ENCODE results near the gene SLC16A12.

SLC16A12 gene

GRCh38 chr10:89535171-89536012 lies at the start of gene SLC16A12:
TSS of gene SLC16A12 (minus strand) at chr10:89535594. CDS start at chr10:89462578, 73,016 bp downstream.
- no peak for DNase-seq

DNA sequence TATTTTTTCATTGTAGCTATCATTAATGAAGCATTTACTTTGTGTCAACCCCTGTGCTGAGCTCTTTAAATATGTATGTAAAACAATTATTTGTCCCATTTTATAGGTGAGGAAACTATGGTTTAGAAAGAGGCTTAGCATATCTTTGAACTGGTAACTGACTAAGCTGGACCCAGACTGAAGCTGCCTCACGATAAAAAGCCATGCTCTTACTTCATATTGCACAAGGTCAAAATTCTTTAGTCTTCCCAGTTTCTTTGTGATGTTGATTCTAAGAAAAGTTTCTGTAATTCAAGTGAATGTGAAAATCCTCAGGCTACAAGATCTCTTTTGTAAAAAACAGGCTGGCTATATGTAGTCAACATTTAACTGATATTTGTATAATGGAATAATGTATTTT lies 46.6 kb upstream of the SLC16A12 start:
- no peak for DNase-seq

DNA sequence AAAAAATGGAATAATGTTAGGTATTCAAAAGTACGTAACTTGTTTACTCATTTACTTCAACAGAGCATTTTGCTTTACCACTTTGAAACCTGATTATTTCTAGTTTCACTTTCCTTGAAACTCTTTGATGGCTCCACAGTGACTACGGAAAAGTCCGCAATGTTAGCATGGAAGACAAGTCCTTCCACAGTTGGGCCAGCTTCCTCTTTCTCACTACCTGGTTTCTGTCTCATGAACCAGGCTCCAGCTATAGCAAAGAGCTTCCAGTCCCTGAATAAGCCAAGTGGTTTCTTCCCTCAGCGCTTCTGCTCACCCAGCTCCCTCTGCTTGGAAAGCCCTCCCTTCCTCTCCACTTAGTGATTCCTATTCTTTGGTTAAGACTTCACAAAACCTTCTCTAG lies 44.8 kb upstream of the SLC16A12 start:
- DNase-seq = no peak

DNA sequence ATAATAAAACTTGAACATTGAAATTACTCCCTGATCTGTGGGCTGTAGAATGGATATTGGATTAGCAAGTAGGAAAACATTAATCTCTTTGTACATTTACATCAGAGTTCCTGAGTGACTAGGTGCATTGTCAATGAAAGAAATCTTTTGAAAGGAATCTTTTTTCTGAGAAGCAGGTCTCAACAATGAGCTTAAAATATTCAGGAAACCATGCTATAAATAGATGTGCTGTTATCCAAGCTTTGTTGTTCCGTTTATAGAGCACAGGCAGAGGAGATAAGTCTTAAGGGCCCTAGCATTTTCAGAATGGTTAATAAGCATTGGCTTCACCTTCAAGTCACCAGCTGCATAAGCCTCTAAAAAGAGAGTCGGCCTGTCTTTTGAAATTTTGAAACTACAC lies 41.3 kb upstream of the SLC16A12 start:
- DNase-seq = no peak

DNA sequence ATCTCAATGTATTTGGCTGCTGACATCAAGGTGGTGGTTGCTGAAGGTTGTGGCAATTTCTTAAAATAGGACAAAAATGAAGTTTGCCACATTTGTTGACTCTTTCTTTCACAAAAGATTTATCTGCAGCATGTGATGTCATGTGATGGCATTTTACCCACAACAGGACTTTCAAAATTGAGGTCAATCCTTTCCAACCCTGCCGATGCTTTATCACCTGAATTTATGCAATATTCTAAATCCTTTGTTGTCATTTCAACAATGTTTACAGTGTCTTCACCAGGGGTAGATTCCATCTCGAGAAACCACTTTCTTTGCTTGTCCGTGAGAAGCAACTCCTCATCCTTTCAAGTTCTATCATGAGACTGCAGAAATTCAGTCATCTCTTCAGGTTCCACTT lies 40.6 kb upstream of the SLC16A12 start:
- DNase-seq = no peak

DNA sequence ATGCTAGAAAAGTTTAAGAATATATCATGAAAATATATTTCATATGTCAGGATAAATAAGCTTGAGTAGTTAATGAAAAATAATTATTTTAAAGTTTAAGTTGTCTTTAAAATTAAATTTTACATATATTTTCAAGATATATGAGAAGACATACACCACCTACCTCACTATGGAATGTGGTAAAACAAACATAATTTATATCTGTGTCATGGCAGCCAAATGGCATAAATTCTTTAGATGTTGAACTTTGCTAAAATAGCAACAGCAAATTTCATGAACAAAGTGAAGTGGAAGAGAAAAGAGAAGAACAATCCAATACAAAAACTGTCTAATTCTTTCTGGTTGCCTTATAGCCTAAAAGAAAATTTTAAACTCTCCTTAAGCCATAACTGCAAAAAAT lies 39.6 kb upstream of the SLC16A12 start:
- DNase-seq = no peak

DNA sequence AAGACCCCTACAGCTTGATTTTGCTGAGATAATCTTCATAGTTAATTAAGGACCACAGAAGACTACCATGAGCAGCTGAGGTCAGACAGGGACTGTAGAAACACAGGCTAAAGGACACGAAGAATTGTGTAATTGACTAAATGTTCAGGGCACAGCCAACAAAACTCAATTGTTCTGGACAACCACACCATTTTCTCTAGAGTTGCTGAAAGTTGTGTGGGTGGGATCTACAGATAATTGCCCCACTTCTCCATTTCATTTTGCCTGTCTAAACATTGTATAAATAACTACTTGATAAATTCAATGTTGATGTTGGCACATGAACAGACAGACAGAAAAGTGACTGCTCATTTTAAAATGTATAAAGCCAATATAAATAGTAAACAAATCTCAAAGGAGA lies 39.0 kb upstream of the SLC16A12 start:
- no peak for DNase-seq

DNA sequence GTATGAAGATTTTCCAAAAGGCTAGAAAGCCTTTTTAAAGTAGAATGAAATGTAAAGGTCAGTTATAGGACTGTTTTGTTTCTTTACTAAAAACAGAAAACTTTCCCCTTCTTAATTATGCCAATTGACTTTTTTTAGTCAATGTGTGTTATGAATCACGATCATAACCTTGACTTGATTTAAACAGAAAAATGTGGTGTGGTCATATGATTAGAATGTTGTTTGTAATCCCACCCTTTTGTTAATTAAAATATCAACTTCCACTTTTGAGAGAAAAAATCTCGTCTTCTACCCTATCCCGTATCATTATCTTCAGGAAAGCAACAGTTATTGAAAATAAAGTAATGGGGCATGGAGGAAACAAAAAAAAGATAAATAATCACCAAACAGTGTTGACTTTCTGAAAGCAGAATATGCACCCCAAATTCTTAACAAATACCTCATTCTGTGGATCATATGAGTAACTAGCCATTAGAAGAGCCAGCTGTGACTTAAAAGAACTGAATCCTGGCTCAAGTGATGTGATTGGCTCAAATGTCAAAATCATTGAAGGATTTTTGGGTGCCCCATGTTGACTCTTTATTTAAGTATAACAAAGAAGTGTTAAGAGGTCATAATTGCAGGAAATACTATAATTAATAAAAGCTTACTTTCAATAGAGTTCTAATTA lies 32.3 kb upstream of the SLC16A12 start:
- DNase-seq = no peak

DNA sequence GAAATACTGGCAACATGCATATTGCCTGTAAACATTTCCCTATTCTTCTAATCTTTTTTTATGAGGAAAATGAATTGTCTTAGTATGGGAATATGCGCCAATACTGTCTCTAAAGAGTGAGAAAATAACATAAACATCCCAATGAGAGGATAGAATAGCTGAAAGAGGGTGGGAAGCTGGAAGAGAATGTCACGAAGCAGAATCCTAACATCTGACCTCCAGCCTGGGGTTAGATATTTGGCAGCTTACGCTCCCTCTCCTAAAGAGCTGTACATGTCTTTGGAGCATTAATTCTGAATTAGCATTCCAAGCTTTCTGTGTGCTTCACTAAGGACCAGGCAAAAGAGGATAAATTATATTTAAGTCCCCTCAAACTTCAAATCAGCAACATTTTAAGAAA lies 31.6 kb upstream of the SLC16A12 start:
- no peak for DNase-seq

DNA sequence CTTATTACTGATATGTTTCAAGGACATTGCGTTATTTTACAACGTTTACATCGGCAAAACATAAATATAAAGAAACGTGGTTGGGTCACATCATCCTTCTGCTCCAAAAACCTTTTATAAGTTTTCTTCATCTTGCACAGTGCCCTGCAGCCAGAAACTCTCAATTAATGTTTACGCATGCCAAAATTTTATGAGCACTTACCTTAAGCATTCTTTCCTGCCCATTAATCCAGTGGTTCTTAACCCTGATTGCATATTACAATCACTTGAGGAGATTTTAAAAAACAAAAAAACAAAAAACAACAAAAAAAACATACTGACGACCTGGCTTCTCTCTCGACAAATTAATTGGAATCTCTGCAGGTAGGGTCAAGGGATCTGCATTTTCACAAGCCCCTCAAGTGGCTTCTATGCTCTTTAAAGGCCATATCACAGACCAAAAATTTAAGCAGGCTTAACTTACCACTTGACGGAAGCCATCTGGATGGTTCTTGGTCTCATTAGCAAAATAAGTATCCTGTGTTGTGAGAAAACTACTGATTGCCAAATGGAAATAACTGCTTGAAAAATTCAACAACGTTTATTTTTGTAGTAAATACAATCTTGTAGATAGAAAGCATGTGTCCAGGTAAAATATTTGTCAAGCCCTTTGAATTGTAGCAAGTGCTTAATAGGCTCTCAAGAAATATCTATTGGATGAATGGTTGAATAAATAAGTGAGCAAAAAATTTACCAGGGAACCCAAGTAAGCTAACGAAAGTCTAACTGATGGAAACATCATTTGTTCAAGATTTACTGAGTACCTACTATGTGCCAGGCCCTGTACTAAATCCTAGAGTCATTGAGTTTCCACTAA lies 30.9 kb upstream of the SLC16A12 start:
- no peak for DNase-seq

GRCh38 chr10:89565180-89565579 lies 29.8 kb upstream of the SLC16A12 start:
- DNase-seq = no peak

DNA sequence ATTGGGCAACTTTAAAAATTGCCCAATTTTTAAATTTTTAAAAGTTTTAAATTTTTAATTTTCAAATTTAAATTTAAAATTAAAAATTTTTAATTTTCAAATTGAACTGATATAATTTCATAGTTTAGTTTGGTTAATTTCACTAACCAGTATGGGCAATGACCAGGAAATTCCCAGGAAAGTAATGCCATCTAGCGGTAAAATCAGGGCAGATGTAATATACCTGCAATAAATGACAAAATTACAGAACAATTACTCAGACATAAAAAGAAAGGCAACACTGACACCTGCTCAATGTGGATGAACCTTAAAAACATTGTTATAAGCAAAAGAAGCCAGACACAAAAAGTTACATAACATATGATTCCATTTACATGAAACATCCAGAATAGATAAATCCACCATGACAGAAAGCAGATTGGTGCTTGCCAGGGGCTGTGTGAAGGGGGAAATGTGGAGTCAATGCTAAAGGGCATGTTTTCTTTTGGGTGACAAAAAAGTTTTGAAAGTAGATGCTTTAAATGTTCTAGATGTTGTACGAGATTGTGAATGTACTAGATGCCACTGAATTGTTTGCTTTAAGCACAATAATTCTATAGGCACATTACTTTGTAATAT lies 28.6 kb upstream of the SLC16A12 start:
- DNase-seq = no peak

GRCh38 chr10:89563311-89563710 lies 27.9 kb upstream of the SLC16A12 start:
- DNase-seq = no peak

DNA sequence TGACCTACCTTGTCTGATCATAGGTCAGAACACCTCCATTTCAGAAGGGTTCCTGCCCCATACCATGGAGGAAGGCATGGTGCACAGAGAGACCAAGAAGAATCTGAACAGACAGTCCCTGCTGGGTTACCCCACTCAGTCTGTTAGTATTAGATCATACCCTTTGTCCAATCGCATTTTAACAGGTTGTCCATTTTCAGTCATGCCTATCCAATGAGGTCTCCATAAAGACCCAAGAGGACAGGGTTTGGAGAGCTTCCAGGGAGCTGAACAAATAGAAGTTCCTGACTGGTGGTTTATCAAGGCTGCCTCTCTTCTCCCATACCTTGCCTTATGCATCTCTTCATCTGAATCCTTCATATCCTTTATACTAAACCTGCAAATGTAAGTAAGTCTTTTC lies 21.2 kb upstream of the SLC16A12 start:
- DNase-seq = no peak

DNA sequence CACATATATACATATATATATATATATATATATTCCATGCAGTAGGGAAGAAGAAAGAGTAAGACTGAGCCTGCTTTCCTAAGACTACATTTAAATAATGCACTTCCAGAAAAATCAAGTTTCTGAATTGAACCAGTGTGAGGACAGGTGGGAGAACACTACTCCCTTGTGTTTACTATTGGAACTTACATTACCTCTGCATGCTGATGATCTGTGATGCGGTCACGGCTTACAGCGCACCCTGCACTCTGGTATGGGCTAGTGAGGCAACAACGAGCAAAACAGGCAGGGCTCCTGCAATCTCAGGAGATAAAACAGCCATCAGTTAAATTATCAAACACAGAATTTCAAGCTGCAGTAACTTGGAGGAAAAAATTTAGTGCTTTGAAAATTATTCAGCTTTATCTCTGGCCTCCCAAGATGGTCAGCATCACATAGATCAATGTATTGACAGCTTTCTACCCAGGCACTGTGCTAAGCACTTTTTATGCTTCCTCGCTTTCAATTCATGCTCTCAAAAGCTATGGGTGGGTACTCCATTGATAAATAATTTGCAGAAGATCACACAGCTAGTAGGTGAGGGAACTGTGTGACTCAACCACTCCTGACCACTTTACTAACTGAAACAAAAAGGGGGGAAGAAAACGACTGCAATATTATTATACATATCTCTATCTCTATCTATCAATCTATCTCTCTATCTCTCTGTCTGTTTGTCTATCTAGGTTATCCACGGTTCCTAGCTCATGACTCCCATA lies 20.5 kb upstream of the SLC16A12 start:
- no peak for DNase-seq

DNA sequence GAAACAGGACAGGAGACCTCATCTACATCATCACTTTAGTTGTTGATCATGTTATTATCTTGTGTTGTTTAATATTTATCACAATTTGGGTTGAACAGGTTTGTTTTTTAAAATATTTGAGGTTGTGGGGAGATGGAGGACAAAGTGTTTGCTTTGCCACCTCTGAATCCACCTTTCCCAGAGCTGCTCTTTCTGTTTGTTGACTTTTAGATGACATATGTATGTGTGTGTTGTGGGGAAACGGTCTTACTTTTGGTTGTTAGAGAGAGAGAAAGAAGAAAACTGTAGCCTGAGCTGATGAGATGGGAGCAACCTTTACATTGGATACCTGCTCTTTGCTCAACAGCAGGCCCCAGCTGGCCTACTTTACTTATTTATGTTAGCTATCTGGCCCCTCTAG lies 19.0 kb upstream of the SLC16A12 start:
- DNase-seq = no peak

DNA sequence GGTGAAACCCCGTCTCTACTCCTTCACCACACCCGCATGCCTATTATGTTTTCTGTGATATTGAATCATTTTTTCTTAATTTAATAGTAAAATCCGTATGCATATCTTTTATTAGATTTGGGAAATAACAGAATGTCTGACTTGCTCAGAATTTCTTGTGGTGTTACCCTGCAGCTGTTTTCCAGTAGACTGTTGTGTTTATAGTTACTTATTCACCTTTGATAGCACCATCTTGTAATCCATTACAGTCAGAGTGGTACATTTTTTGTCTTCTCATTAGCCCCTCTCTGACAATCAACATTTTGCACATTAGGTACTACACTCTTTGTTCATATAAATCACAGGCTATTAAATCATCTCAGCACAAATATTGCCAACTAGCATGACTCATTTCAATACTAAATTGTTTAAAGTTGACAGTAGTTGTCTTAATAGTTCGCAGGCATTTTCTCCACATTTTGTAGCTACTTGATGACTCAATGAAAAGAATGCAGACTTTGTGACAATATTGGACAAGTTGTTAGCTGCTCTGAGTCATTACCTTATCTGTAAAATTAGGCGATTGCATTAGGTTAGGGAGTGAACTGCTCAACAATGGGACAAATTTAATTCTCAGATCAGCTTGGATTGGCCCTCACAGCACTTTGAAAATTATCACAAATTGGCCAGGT lies 17.8 kb upstream of the SLC16A12 start:
- DNase-seq = no peak

DNA sequence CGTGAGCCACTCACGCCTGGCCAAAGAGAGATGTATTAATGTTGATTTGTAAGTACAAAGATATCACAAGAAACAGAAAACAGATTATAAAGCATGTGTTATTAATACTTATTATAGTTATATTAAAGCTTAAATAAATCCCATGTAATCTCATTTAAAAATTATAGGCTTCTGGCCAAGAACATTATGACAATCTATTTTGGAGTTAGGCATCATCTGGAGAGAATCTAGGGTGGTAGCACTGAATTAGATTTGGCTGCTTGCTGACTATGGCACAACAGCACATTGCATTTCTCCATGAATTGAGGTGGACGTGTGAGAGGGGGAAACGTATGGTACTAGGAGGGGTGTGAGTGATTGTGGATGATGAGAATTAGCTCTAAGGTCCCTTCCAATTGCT lies 16.8 kb upstream of the SLC16A12 start:
- DNase-seq = no peak

DNA sequence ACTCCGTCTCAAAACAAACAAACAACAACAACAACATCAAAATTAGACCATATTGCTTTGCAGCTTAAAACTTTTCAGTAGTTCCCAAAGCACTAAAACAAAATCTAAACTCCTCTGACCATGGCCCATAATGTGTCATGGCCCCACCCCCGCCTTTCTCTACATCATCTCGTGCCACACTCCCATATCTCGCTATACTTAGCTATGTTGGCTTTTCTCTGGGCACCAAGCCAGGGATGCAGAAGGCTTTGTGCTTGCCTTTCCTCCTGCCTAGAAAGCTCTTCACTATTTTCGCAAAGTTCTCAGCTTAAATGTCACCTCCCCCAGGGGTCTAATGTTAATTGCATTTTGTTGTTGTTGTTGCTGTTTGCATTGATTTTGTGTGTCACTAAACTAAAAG lies 15.1 kb upstream of the SLC16A12 start:
- DNase-seq = peak; percentile 29

GRCh38 chr10:89549510-89549909 lies 14.1 kb upstream of the SLC16A12 start:
- no peak for DNase-seq

- no peak for DNase-seq
Measured at GRCh38 chr10:89548673-89549072, 13.3 kb upstream of the SLC16A12 start.
